OCI-LY1 (cell line): ENCODE results near the gene ZBTB20.

ENCODE experiments used
- H2AFZ ChIP-seq: fragments of 200-600 bp; sonication (generic), shearing (Covaris generic); 2 replicates; pipeline ENCODE4 v1.6.0; 2014; ENCODE audit warnings: antibody characterized with exemption, mild to moderate bottlenecking, low read length
- H3F3A ChIP-seq: fragments of 200-600 bp; sonication (generic), shearing (Covaris generic); 2 replicates; pipeline ENCODE4 v1.6.0; 2014; ENCODE audit warnings: mild to moderate bottlenecking, antibody characterized with exemption, low read length, moderate library complexity; ENCODE audit not compliant: insufficient read depth
- H3K27ac ChIP-seq: fragments of 200-600 bp; sonication (generic); 2 replicates; pipeline ENCODE4 v1.5.1; 2014; ENCODE audit warnings: low read length, mixed run types, mild to moderate bottlenecking, low read depth; ENCODE audit not compliant: poor library complexity, severe bottlenecking
- H3K27me3 ChIP-seq: fragments of 200-600 bp; sonication (generic); 2 replicates; pipeline ENCODE4 v1.6.0; 2014; ENCODE audit warnings: antibody characterized with exemption, mild to moderate bottlenecking, low read length, moderate library complexity; ENCODE audit not compliant: insufficient read depth
- H3K36me3 ChIP-seq: fragments of 200-600 bp; sonication (generic); 2 replicates; pipeline ENCODE4 v1.6.1; 2014; ENCODE audit warnings: mild to moderate bottlenecking, antibody characterized with exemption, low read length, moderate library complexity, mixed read lengths; ENCODE audit not compliant: insufficient read depth
- H3K4me1 ChIP-seq: fragments of 200-600 bp; sonication (generic); 2 replicates; pipeline ENCODE4 v1.5.1; 2014; ENCODE audit warnings: mild to moderate bottlenecking, low read length, moderate library complexity; ENCODE audit not compliant: insufficient read depth, severe bottlenecking
- H3K4me2 ChIP-seq: fragments of 200-600 bp; sonication (generic), shearing (Covaris generic); 2 replicates; pipeline ENCODE4 v1.6.1; 2014; ENCODE audit warnings: low read length
- H3K4me3 ChIP-seq: fragments of 200-600 bp; sonication (generic); 2 replicates; pipeline ENCODE4 v1.5.1; 2014; ENCODE audit warnings: low read length, low read depth, mild to moderate bottlenecking, mixed read lengths; ENCODE audit not compliant: poor library complexity, severe bottlenecking
- H3K79me2 ChIP-seq: fragments of 200-600 bp; shearing (Covaris generic); 2 replicates; pipeline ENCODE4 v1.6.1; 2016; ENCODE audit warnings: mixed run types, low read length, mixed read lengths; ENCODE audit not compliant: insufficient read depth
- H3K9ac ChIP-seq: fragments of 200-600 bp; sonication (generic), shearing (Covaris generic); 2 replicates; pipeline ENCODE4 v1.6.1; 2014; ENCODE audit warnings: mild to moderate bottlenecking, low read length, mixed read lengths
- H3K9me2 ChIP-seq: fragments of 200-600 bp; sonication (generic), shearing (Covaris generic); 2 replicates; pipeline ENCODE4 v1.6.1; 2014; ENCODE audit warnings: low read depth, mild to moderate bottlenecking, low read length, mixed read lengths
- H3K9me3 ChIP-seq: fragments of 200-600 bp; shearing (Covaris generic); 2 replicates; pipeline ENCODE4 v1.6.1; 2014; ENCODE audit warnings: low read length, mixed read lengths
- H4K20me1 ChIP-seq: fragments of 200-600 bp; sonication (generic), shearing (Covaris generic); 2 replicates; pipeline ENCODE4 v1.6.0; 2016; ENCODE audit warnings: mild to moderate bottlenecking, low read length; ENCODE audit not compliant: insufficient read depth
- EZH2 ChIP-seq: fragments of 200-600 bp; sonication (generic), shearing (Covaris generic); IDR thresholded peaks from 2 replicates; pipeline ENCODE4 v1.8.0; 2017; ENCODE audit warnings: borderline replicate concordance, mixed run types, mild to moderate bottlenecking, antibody characterized with exemption, low read length, moderate library complexity, mixed read lengths
- TF ChIP-seq, protein P1 (sequence below): fragments of 200-600 bp; sonication (generic), shearing (Covaris generic); IDR thresholded peaks from 2 replicates; pipeline ENCODE4 v1.5.1; 2017; ENCODE audit warnings: mild to moderate bottlenecking, antibody characterized with exemption, low read length, moderate library complexity, mixed read lengths

Gene ZBTB20

DNA sequence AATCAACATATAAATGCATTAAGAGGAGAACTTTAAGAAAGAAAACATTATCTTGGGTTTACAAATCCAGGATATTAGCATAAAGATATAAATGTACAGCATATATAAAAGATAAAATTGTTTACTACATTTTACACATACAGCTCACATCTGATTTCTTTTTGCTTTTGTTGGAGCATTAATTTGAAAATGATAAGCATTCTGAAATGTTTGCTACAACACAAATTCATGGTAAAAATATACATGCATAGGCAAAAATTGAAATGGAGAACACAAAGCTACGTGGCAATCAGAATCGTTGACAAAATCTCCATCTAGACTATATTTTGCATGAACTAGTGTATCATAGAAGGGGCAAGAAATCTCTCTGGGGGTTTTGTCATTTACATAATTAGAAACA lies 694.2 kb downstream of the ZBTB20 start:
- Histone ChIP-seq H3K36me3 (no peaks in the 10 kb centered on the region), H3K4me2 (no peak overlapping the region), H3K9ac (no peak overlapping the region), H3K4me1 (peaks cover 5% of the 10 kb centered on the region), H2AFZ (no peak overlapping the region), H3K27ac (no peak overlapping the region), H3K79me2 (no peaks in the 10 kb centered on the region), H4K20me1 (no peaks in the 10 kb centered on the region), H3K9me3 (no peaks in the 10 kb centered on the region), H3K9me2 (no peaks in the 10 kb centered on the region), H3F3A (no peaks in the 10 kb centered on the region), H3K27me3 (0 out of 2 replicates have a peak, but pooled peaks cover 8% of the 10 kb centered on the region), H3K4me3 (no peak overlapping the region)
- TF ChIP-seq, protein P1, sequence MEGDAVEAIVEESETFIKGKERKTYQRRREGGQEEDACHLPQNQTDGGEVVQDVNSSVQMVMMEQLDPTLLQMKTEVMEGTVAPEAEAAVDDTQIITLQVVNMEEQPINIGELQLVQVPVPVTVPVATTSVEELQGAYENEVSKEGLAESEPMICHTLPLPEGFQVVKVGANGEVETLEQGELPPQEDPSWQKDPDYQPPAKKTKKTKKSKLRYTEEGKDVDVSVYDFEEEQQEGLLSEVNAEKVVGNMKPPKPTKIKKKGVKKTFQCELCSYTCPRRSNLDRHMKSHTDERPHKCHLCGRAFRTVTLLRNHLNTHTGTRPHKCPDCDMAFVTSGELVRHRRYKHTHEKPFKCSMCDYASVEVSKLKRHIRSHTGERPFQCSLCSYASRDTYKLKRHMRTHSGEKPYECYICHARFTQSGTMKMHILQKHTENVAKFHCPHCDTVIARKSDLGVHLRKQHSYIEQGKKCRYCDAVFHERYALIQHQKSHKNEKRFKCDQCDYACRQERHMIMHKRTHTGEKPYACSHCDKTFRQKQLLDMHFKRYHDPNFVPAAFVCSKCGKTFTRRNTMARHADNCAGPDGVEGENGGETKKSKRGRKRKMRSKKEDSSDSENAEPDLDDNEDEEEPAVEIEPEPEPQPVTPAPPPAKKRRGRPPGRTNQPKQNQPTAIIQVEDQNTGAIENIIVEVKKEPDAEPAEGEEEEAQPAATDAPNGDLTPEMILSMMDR = no peak
- TF ChIP-seq EZH2 = no peak

DNA sequence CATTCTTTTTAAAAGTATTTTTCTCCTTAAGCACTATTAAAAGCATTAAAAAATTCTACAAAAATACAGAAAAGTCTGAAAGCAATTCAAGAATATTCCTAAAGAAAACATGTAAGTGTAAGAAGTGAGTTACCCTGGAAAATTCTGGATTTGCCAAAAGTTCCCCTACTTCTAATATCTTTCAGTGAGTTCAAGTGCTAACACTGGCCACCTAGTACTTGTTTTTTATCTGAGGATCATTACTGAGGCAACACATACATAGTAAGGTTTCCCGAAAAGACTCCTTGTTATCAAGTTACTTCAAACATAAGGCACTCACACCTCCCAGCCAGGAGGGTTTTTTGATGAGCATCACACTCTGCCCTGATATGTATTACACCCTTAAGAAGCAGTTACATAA lies 694.8 kb downstream of the ZBTB20 start:
- no peaks in the 10 kb centered on the region for H3K9me3 ChIP-seq
- H3K9ac ChIP-seq = no peak overlapping the region
- no peaks in the 10 kb centered on the region for H3F3A ChIP-seq
- TF ChIP-seq, protein P1 = no peak
- no peak for TF ChIP-seq EZH2
- H3K9me2 ChIP-seq = no peaks in the 10 kb centered on the region
- H3K4me1 ChIP-seq = peaks cover 5% of the 10 kb centered on the region
- H3K4me3 ChIP-seq = no peak overlapping the region
- 0 out of 2 replicates have a peak, but pooled peaks cover 8% of the 10 kb centered on the region for H3K27me3 ChIP-seq
- H3K4me2 ChIP-seq = no peak overlapping the region
- no peaks in the 10 kb centered on the region for H3K79me2 ChIP-seq
- H3K36me3 ChIP-seq = no peaks in the 10 kb centered on the region
- H4K20me1 ChIP-seq = no peaks in the 10 kb centered on the region
- H3K27ac ChIP-seq = no peak overlapping the region
- H2AFZ ChIP-seq = no peak overlapping the region

DNA sequence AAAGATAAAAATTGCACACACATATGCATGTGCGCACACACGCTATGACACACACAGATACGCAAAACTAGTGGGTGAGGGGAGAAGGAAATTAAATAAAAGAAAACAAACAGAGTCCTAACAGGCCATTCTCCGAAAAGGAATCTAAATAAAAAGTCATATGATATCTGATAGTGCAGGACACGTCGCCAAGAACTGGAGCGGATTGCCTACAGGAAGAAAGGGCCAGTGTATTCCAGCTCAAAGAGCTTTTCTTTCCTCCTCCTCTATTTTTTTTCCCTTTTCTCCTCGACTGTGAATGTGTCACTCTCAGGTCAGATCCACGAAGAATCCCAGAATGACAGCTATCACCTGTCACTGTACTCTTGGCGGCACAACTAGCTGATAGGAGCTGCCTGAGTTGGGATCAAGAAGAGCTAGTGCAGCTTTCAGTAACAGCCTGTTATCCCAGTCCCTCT lies 695.5 kb downstream of the ZBTB20 start:
- no peak overlapping the region for H3K27ac ChIP-seq

More for the DNA sequence above, 695.5 kb downstream of the ZBTB20 start:
- Histone ChIP-seq H3K9me2 (no peaks in the 10 kb centered on the region), H4K20me1 (no peaks in the 10 kb centered on the region), H3F3A (no peaks in the 10 kb centered on the region), H3K79me2 (no peaks in the 10 kb centered on the region), H2AFZ (no peak overlapping the region), H3K9ac (no peak overlapping the region), H3K27me3 (0 out of 2 replicates have a peak, but pooled peaks cover 8% of the 10 kb centered on the region), H3K4me3 (no peak overlapping the region), H3K4me2 (no peak overlapping the region), H3K4me1 (peaks cover 5% of the 10 kb centered on the region), H3K36me3 (no peaks in the 10 kb centered on the region), H3K9me3 (no peaks in the 10 kb centered on the region)
- no peak for TF ChIP-seq EZH2
- TF ChIP-seq, protein P1 = no peak
